HG03039 (cell line): ENCODE data around the gene ZCCHC8.
"Not testable (repeated sequence)": the region's sequence is repeated elsewhere in the genome, so short reads cannot be mapped to it uniquely, and the experiment has no call there.

Source experiments
- ATAC-seq: cut with Tn5 transposase; IDR thresholded peaks from one replicate; pipeline ENCODE4 v1.9.1; 2021; ENCODE audit warnings: mild to moderate bottlenecking, moderate library complexity; ENCODE audit not compliant: unreplicated experiment

Gene ZCCHC8

GRCh38 chr12:122513028-122513427 is 12.3 kb upstream of the ZCCHC8 start:
- ATAC-seq, result not testable (repeated sequence)

- ATAC-seq, result no peak
These were observed 7.4 kb upstream of the ZCCHC8 start for GRCh38 chr12:122508163-122508562.

- no peak for ATAC-seq
These were observed 5.7 kb upstream of the ZCCHC8 start for GRCh38 chr12:122506393-122506938.

- ATAC-seq, result no peak
These were observed 4.8 kb upstream of the ZCCHC8 start for GRCh38 chr12:122505419-122506051.

- no peak for ATAC-seq
These were observed 3.3 kb upstream of the ZCCHC8 start for GRCh38 chr12:122503783-122504590.

- ATAC-seq, result no peak
These were observed 2.5 kb upstream of the ZCCHC8 start for GRCh38 chr12:122503147-122503751.

- no peak for ATAC-seq
These were observed 807 bp upstream of the ZCCHC8 start for GRCh38 chr12:122501489-122501989.

GRCh38 chr12:122499991-122500684 is 594 bp downstream of the ZCCHC8 start:
- ATAC-seq, result peak; percentile 7

GRCh38 chr12:122495258-122495657 is 5.5 kb downstream of the ZCCHC8 start:
- ATAC-seq, result no peak

- ATAC-seq, result not testable (repeated sequence)
These were observed 7.5 kb downstream of the ZCCHC8 start for GRCh38 chr12:122493222-122493621.

- no peak for ATAC-seq
These were observed 8.7 kb downstream of the ZCCHC8 start for GRCh38 chr12:122491991-122492390.

GRCh38 chr12:122489038-122489437 is 11.7 kb downstream of the ZCCHC8 start:
- no peak for ATAC-seq

GRCh38 chr12:122487807-122488206 is 12.9 kb downstream of the ZCCHC8 start:
- not testable (repeated sequence) for ATAC-seq

GRCh38 chr12:122486805-122487426 is 13.8 kb downstream of the ZCCHC8 start:
- no peak for ATAC-seq

- not testable (repeated sequence) for ATAC-seq
These were observed 14.4 kb downstream of the ZCCHC8 start for GRCh38 chr12:122486360-122486759.

- not testable (repeated sequence) for ATAC-seq
These were observed 16.3 kb downstream of the ZCCHC8 start for GRCh38 chr12:122484385-122484784.

- no peak for ATAC-seq
These were observed 16.8 kb downstream of the ZCCHC8 start for GRCh38 chr12:122483969-122484368.

- ATAC-seq, result no peak
These were observed 18.9 kb downstream of the ZCCHC8 start for GRCh38 chr12:122481861-122482260.

- no peak for ATAC-seq
These were observed 20.0 kb downstream of the ZCCHC8 start for GRCh38 chr12:122480753-122481152.

GRCh38 chr12:122474324-122474716 is 26.4 kb downstream of the ZCCHC8 start:
- ATAC-seq, result no peak
